ENCODE results near the gene SLC6A16.
A peak's percentile ranks its signal among the peaks of the same experiment; 100 is the strongest.

The SLC6A16 gene

GRCh38 chr19:49355909-49356353 is 30.9 kb upstream of the SLC6A16 start:
- H3K4me1 Mint-ChIP-seq, result peaks cover 48% of the 10 kb centered on the region
- no peak for ATAC-seq
- no peaks in the 10 kb centered on the region for H3K9me3 Mint-ChIP-seq
- H3K27me3 Mint-ChIP-seq, result no peaks in the 10 kb centered on the region
- no peaks in the 10 kb centered on the region for H3K36me3 Mint-ChIP-seq
- H3K27ac Mint-ChIP-seq, result peak overlapping the region; percentile 73
- peak overlapping the region; percentile 62 for H3K4me3 Mint-ChIP-seq

GRCh38 chr19:49349567-49349966 is 24.6 kb upstream of the SLC6A16 start:
- H3K36me3 Mint-ChIP-seq, result peaks cover 15% of the 10 kb centered on the region
- peaks cover 47% of the 10 kb centered on the region for H3K4me1 Mint-ChIP-seq
- H3K4me3 Mint-ChIP-seq, result no peak overlapping the region
- ATAC-seq, result no peak
- H3K27ac Mint-ChIP-seq, result no peak overlapping the region
- H3K27me3 Mint-ChIP-seq, result no peaks in the 10 kb centered on the region
- no peaks in the 10 kb centered on the region for H3K9me3 Mint-ChIP-seq

- peaks cover 17% of the 10 kb centered on the region for H3K36me3 Mint-ChIP-seq
- no peaks in the 10 kb centered on the region for H3K27me3 Mint-ChIP-seq
- H3K9me3 Mint-ChIP-seq, result no peaks in the 10 kb centered on the region
- peaks cover 41% of the 10 kb centered on the region for H3K4me1 Mint-ChIP-seq
- peak; percentile 34 for ATAC-seq
- no peak overlapping the region for H3K4me3 Mint-ChIP-seq
- H3K27ac Mint-ChIP-seq, result peak overlapping the region; percentile 4
Observed at GRCh38 chr19:49348305-49349189, 23.6 kb upstream of the SLC6A16 start.

GRCh38 chr19:49347835-49348234 is 22.8 kb upstream of the SLC6A16 start:
- ATAC-seq, result peak; percentile 86
- Mint-ChIP-seq H3K4me1 (peaks cover 39% of the 10 kb centered on the region), H3K27me3 (no peaks in the 10 kb centered on the region)

GRCh38 chr19:49347191-49347590 is 22.2 kb upstream of the SLC6A16 start:
- ATAC-seq, result no peak
- H3K27me3 Mint-ChIP-seq, result no peaks in the 10 kb centered on the region
- no peaks in the 10 kb centered on the region for H3K9me3 Mint-ChIP-seq
- peaks cover 26% of the 10 kb centered on the region for H3K36me3 Mint-ChIP-seq
- no peak overlapping the region for H3K4me3 Mint-ChIP-seq
- H3K27ac Mint-ChIP-seq, result no peak overlapping the region
- peaks cover 44% of the 10 kb centered on the region for H3K4me1 Mint-ChIP-seq

More at GRCh38 chr19:49347835-49348234, 22.8 kb upstream of the SLC6A16 start:
- Mint-ChIP-seq H3K4me3 (no peak overlapping the region), H3K36me3 (peaks cover 22% of the 10 kb centered on the region), H3K9me3 (no peaks in the 10 kb centered on the region), H3K27ac (peak overlapping the region; percentile 4)

GRCh38 chr19:49344505-49345423 is 19.8 kb upstream of the SLC6A16 start:
- H3K36me3 Mint-ChIP-seq, result peaks cover 35% of the 10 kb centered on the region
- H3K27ac Mint-ChIP-seq, result peak overlapping the region; percentile 42
- peaks cover 66% of the 10 kb centered on the region for H3K4me1 Mint-ChIP-seq
- H3K4me3 Mint-ChIP-seq, result no peak overlapping the region
- peaks cover 3% of the 10 kb centered on the region for H3K9me3 Mint-ChIP-seq
- no peaks in the 10 kb centered on the region for H3K27me3 Mint-ChIP-seq
- ATAC-seq, result no peak

GRCh38 chr19:49343123-49343522 is 18.1 kb upstream of the SLC6A16 start:
- Mint-ChIP-seq H3K4me3 (no peak overlapping the region), H3K4me1 (peaks cover 71% of the 10 kb centered on the region), H3K9me3 (peaks cover 6% of the 10 kb centered on the region), H3K27me3 (no peaks in the 10 kb centered on the region), H3K36me3 (peaks cover 51% of the 10 kb centered on the region), H3K27ac (peak overlapping the region; percentile 9)
- ATAC-seq, result no peak

GRCh38 chr19:49342291-49342721 is 17.3 kb upstream of the SLC6A16 start:
- Mint-ChIP-seq H3K4me1 (peaks cover 71% of the 10 kb centered on the region), H3K36me3 (peaks cover 53% of the 10 kb centered on the region), H3K4me3 (no peak overlapping the region), H3K27me3 (no peaks in the 10 kb centered on the region), H3K27ac (peak overlapping the region; percentile 9), H3K9me3 (peaks cover 9% of the 10 kb centered on the region)
- ATAC-seq, result no peak

GRCh38 chr19:49340865-49341718 is 16.1 kb upstream of the SLC6A16 start:
- Mint-ChIP-seq H3K27me3 (no peaks in the 10 kb centered on the region), H3K27ac (peak overlapping the region; percentile 67), H3K36me3 (peaks cover 65% of the 10 kb centered on the region), H3K4me3 (peak overlapping the region; percentile 46), H3K4me1 (peaks cover 78% of the 10 kb centered on the region), H3K9me3 (peaks cover 9% of the 10 kb centered on the region)
- ATAC-seq, result no peak

GRCh38 chr19:49340069-49340864 is 15.3 kb upstream of the SLC6A16 start:
- peaks cover 76% of the 10 kb centered on the region for H3K4me1 Mint-ChIP-seq
- peaks cover 9% of the 10 kb centered on the region for H3K9me3 Mint-ChIP-seq
- H3K27me3 Mint-ChIP-seq, result no peaks in the 10 kb centered on the region
- ATAC-seq, result peak; percentile 83
- peaks cover 70% of the 10 kb centered on the region for H3K36me3 Mint-ChIP-seq
- H3K4me3 Mint-ChIP-seq, result peak overlapping the region; percentile 74
- peak overlapping the region; percentile 67 for H3K27ac Mint-ChIP-seq

GRCh38 chr19:49339301-49340068 is 14.5 kb upstream of the SLC6A16 start:
- H3K27ac Mint-ChIP-seq, result peak overlapping the region; percentile 67
- H3K4me1 Mint-ChIP-seq, result peaks cover 75% of the 10 kb centered on the region
- peak; percentile 3 for ATAC-seq
- H3K36me3 Mint-ChIP-seq, result peaks cover 62% of the 10 kb centered on the region
- peaks cover 9% of the 10 kb centered on the region for H3K9me3 Mint-ChIP-seq
- H3K27me3 Mint-ChIP-seq, result no peaks in the 10 kb centered on the region
- H3K4me3 Mint-ChIP-seq, result peak overlapping the region; percentile 90

GRCh38 chr19:49338691-49339300 is 13.8 kb upstream of the SLC6A16 start:
- peaks cover 9% of the 10 kb centered on the region for H3K9me3 Mint-ChIP-seq
- no peaks in the 10 kb centered on the region for H3K27me3 Mint-ChIP-seq
- H3K27ac Mint-ChIP-seq, result peak overlapping the region; percentile 95
- H3K4me3 Mint-ChIP-seq, result peak overlapping the region; percentile 90
- H3K4me1 Mint-ChIP-seq, result peaks cover 80% of the 10 kb centered on the region
- ATAC-seq, result no peak
- peaks cover 61% of the 10 kb centered on the region for H3K36me3 Mint-ChIP-seq
